Endothelial cell of umbilical vein (primary cell): ENCODE measurements around the gene LONP1. TPM values are rescaled to one million over a fixed set of nuclear protein-coding genes. Genes with fewer than 3 reads are reported as not detected.

Source experiments
- BruUV-seq: library from RNA; stranded (reverse); fragments of 400-500 nt; replicated peaks from 2 replicates; lab custom pipeline; 2021; lab: Mats Ljungman, UMichigan
- CTCF ChIA-PET: fragments of 300-600, 350-600 bp; sonication (Branson Sonifier 250); formaldehyde crosslinking; loops from one replicate; lab custom pipeline; 2021; ENCODE audit warnings: antibody characterized with exemption, inconsistent platforms; lab: Charles Lee
- POLR2A ChIA-PET: fragments of 300-600, 350-600 bp; sonication (Branson Sonifier 250); formaldehyde crosslinking; loops from one replicate; lab custom pipeline; 2021; ENCODE audit warnings: antibody characterized with exemption, inconsistent platforms; lab: Charles Lee
- DNase-seq: peaks from one replicate; pipeline ENCODE4 v3.0.0-alpha.2; 2011; ENCODE audit warnings: low read depth, low spot score
- FAIRE-seq: peaks from 2 replicates; lab custom pipeline; 2011; peaks lifted over from hg19 to GRCh38; lab: Jason Lieb, UNC
- H2AFZ ChIP-seq: 2 replicates; pipeline ENCODE4 v1.6.0; 2012; ENCODE audit warnings: low read depth, low read length, control low read depth, inconsistent platforms
- H3K27ac ChIP-seq: 2 replicates; pipeline ENCODE4 v1.5.1; 2011; ENCODE audit warnings: low read depth, mild to moderate bottlenecking, control low read depth, low read length, moderate library complexity; ENCODE audit not compliant: insufficient read depth
- H3K27me3 ChIP-seq, 2 experiments: 2 replicates each; pipeline versions ENCODE4 v1.6.0 to v1.6.1; 2011; ENCODE audit warnings: low read length in 2 of 2, mixed read lengths in 1 of 2; ENCODE audit not compliant: control insufficient read depth in 2 of 2, insufficient read depth in 2 of 2
- H3K36me3 ChIP-seq, 2 experiments: 2 replicates in 1 of 2; 3 replicates in 1 of 2; pipeline ENCODE4 v1.5.1; 2011; ENCODE audit warnings: low read length in 2 of 2, mild to moderate bottlenecking in 1 of 2, moderate library complexity in 1 of 2; ENCODE audit not compliant: control insufficient read depth in 2 of 2, insufficient read depth in 2 of 2; ENCODE audit errors: extremely low read depth in 1 of 2
- H3K4me1 ChIP-seq: 3 replicates; pipeline ENCODE4 v1.5.1; 2011; ENCODE audit warnings: mild to moderate bottlenecking, low read length; ENCODE audit not compliant: control insufficient read depth, insufficient read depth; ENCODE audit errors: extremely low read depth
- H3K4me2 ChIP-seq: 2 replicates; pipeline ENCODE4 v1.6.1; 2011; ENCODE audit warnings: low read length, control low read depth, mixed read lengths; ENCODE audit not compliant: insufficient read depth
- H3K4me3 ChIP-seq, 3 experiments: fragments of 200-600 bp in 1 of 3; sonication (generic), shearing (Covaris generic) in 1 of 3; replicated peaks in 1 of 3; 2 replicates each; pipeline ENCODE4 v1.5.1; 2011 to 2016; ENCODE audit warnings: control low read depth in 3 of 3, low read length in 3 of 3, mild to moderate bottlenecking in 2 of 3, inconsistent platforms in 1 of 3, low read depth in 1 of 3, moderate library complexity in 1 of 3; ENCODE audit not compliant: insufficient read depth in 1 of 3
- H3K79me2 ChIP-seq: 2 replicates; pipeline ENCODE4 v1.6.0; 2012; ENCODE audit warnings: low read length, inconsistent platforms; ENCODE audit not compliant: control insufficient read depth, insufficient read depth
- H3K9ac ChIP-seq: replicated peaks from 2 replicates; pipeline ENCODE3; 2011; ENCODE audit warnings: low read length, control low read depth; ENCODE audit not compliant: insufficient read depth; ENCODE audit errors: extremely low read depth
- H3K9me1 ChIP-seq: replicated peaks from 3 replicates; pipeline ENCODE4 v1.6.0; 2011; ENCODE audit warnings: mild to moderate bottlenecking, low read length; ENCODE audit not compliant: control insufficient read depth, insufficient read depth; ENCODE audit errors: extremely low read depth
- H3K9me3 ChIP-seq: replicated peaks from 2 replicates; pipeline ENCODE4 v1.5.1; 2012; ENCODE audit warnings: low read length, inconsistent platforms; ENCODE audit not compliant: control insufficient read depth, insufficient read depth
- H4K20me1 ChIP-seq: replicated peaks from 2 replicates; pipeline ENCODE3; 2011; ENCODE audit warnings: mild to moderate bottlenecking, low read length; ENCODE audit not compliant: control insufficient read depth, insufficient read depth; ENCODE audit errors: extremely low read depth
- CTCF ChIP-seq, 2 donors: IDR thresholded peaks; 1 replicate in 1 of 2; 2 replicates in 1 of 2; pipeline ENCODE4 v1.5.1; 2011; ENCODE audit warnings: low read length in 2 of 2, mild to moderate bottlenecking in 2 of 2, moderate library complexity in 2 of 2, control low read depth in 1 of 2, inconsistent platforms in 1 of 2, low read depth in 1 of 2; ENCODE audit not compliant: insufficient read depth in 1 of 2; ENCODE audit errors: extremely low read depth in 1 of 2
- EZH2 ChIP-seq: IDR thresholded peaks from 2 replicates; pipeline ENCODE4 v1.6.1; 2012; ENCODE audit warnings: borderline replicate concordance, low read depth, mild to moderate bottlenecking, moderate library complexity, low read length, inconsistent platforms; ENCODE audit not compliant: severe bottlenecking
- FOS ChIP-seq: IDR thresholded peaks from 2 replicates; pipeline ENCODE4 v1.6.1; 2011; ENCODE audit warnings: mild to moderate bottlenecking, low read length, moderate library complexity, borderline replicate concordance; ENCODE audit not compliant: insufficient read depth
- GATA2 ChIP-seq: IDR thresholded peaks from 2 replicates; pipeline ENCODE4 v1.7.0; 2011; ENCODE audit warnings: low read depth, mild to moderate bottlenecking, moderate library complexity, mixed read lengths, low read length; ENCODE audit not compliant: insufficient read length, insufficient read depth
- JUN ChIP-seq: IDR thresholded peaks from 2 replicates; pipeline ENCODE4 v1.6.1; 2011; ENCODE audit warnings: borderline replicate concordance, low read depth; ENCODE audit not compliant: insufficient read length, insufficient read depth
- MAX ChIP-seq: IDR thresholded peaks from 2 replicates; pipeline ENCODE4 v1.6.1; 2011; ENCODE audit not compliant: insufficient read depth, insufficient read length
- MYC ChIP-seq: IDR thresholded peaks from one replicate; pipeline ENCODE4 v1.6.1; 2011; ENCODE audit warnings: mild to moderate bottlenecking, low read depth, low read length
- POLR2A ChIP-seq: IDR thresholded peaks from 2 replicates; pipeline ENCODE4 v1.6.1; 2012; ENCODE audit warnings: low read depth, mild to moderate bottlenecking, control low read depth, low read length
- POLR2AphosphoS5 ChIP-seq: IDR thresholded peaks from 2 replicates; pipeline ENCODE4 v1.6.1; 2012; ENCODE audit warnings: low read depth, mild to moderate bottlenecking, control low read depth, low read length, moderate library complexity; ENCODE audit not compliant: insufficient read depth
- dilution Hi-C: fragments of 300-500 bp; cut with MboI; formaldehyde crosslinking; loops from one replicate; pipeline ENCODE4 v1.15.0; 2019; ENCODE audit warnings: low sequenced_read_pairs; ENCODE audit not compliant: extremely low pct_ligation_motif_present
- intact Hi-C: fragments of 100-400 bp; cut with micrococcal nuclease; formaldehyde crosslinking; loops from one replicate; pipeline ENCODE4 v1.10.0; 2022
- polyA plus RNA-seq, 4 experiments: library from polyadenylated mRNA; depleted of rRNA in 3 of 4; stranded (reverse) in 3 of 4; unstranded in 1 of 4; fragments of >200 nt; gene quantifications; 2 replicates each; pipeline versions ENCODE4 v1.2.1 to v1.2.3, GENCODE V29; 2011 to 2012; ENCODE audit warnings: missing spikeins in 1 of 4
- total RNA-seq: library from RNA; stranded (reverse); gene quantifications from 2 replicates; pipeline ENCODE4 v1.2.3, GENCODE V29; 2021

LONP1 gene
- total and polyA plus RNA-seq, 2 donors (not counting 3 experiments of a cell fraction or from before 2014, with no cell fraction given), result 70.0 to 95.7 TPM

GRCh38 chr19:5695649-5696195 lies 24.2 kb downstream of the LONP1 start:
- H3K36me3 ChIP-seq, result peaks cover 11 to 51% of the 10 kb centered on the region in 2 experiments
- no peak for TF ChIP-seq JUN
- peak; percentile 28 for TF ChIP-seq POLR2A
- TF ChIP-seq POLR2AphosphoS5, result no peak
- POLR2A ChIA-PET, result interaction anchor here (1.0 kb wide), 1 partner anchor 9 kb away, joined by 5 read pairs; no protein-coding TSS in a partner anchor
- no peak for DNase-seq
- H3K27ac ChIP-seq, result no peak overlapping the region
- BruUV-seq, result no TSS peak
- no peak for FAIRE-seq
- H3K4me2 ChIP-seq, result no peak overlapping the region
- CTCF ChIA-PET, result interaction anchor here (1.1 kb wide), 1 partner anchor 9 kb away, joined by 4 read pairs; no protein-coding TSS in a partner anchor
- no peak overlapping the region for H3K4me3 ChIP-seq
- H3K9me1 ChIP-seq, result no peaks in the 10 kb centered on the region
- H3K9ac ChIP-seq, result no peak overlapping the region
- peaks cover 8% of the 10 kb centered on the region for H3K4me1 ChIP-seq
- no peaks in the 10 kb centered on the region for H3K9me3 ChIP-seq
- H2AFZ ChIP-seq, result no peak overlapping the region
- H4K20me1 ChIP-seq, result no peaks in the 10 kb centered on the region
- H3K79me2 ChIP-seq, result peaks cover 46% of the 10 kb centered on the region
- H3K27me3 ChIP-seq, result no peaks in the 10 kb centered on the region
- intact Hi-C loops (no loop called here), dilution Hi-C loops (no loop called here)

DNA sequence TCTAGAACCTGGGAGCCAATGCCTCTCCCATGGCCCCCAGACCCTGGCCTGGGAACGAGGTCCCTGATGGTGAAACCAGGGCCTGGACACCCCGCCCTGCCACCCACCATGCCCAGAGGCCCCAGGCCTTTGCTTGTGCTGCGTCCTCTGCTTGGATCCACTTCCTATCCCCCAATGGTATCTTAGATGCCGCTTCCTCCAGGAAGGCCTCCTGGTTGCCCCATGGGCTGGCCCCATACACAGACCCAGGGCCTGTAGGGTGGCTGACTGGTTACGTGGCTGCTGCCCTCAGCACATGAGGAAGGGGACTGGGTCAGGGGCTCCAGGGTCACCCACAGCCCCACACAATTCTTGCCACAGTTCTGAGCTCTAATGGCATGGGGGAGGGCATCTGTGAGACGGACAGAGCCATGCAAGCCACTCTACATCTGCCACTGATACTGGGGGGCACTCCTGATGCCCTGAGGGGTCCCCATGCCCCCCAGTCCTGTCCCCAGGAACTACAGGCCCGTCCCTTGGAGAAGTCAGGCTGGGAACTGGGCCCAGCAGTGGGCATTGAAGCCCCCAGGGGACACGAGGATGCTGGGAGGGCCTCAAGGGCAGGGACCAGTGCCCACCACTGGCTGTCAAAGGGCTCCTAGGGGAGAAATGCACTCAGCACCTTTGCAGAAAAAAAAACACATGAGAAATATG lies 24.8 kb downstream of the LONP1 start:
- peaks cover 11 to 50% of the 10 kb centered on the region in 2 experiments for H3K36me3 ChIP-seq
- CTCF ChIA-PET, result interaction anchor here (1.1 kb wide), 1 partner anchor 8 kb away, joined by 4 read pairs; no protein-coding TSS in a partner anchor
- DNase-seq (no peak), FAIRE-seq (no peak)
- H3K27ac ChIP-seq, result no peak overlapping the region
- intact Hi-C loops (no loop called here), dilution Hi-C loops (no loop called here)
- H3K4me1 ChIP-seq, result peaks cover 8% of the 10 kb centered on the region
- TF ChIP-seq MYC (no peak), MAX (no peak), GATA2 (no peak), POLR2AphosphoS5 (no peak), EZH2 (no peak), JUN (no peak), CTCF (IDR thresholded peaks at IDR 0.05; ENCODE audit: extremely low read depth in 1 of 2, insufficient read depth in 1 of 2, low read depth in 1 of 2, low read length in 2 of 2) (no peak), FOS (no peak), POLR2A (no peak)
- H3K4me2 ChIP-seq, result no peak overlapping the region
- no peaks in the 10 kb centered on the region for H3K9me1 ChIP-seq
- no TSS peak for BruUV-seq
- POLR2A ChIA-PET, result interaction anchor here (1.0 kb wide), 1 partner anchor 8 kb away, joined by 5 read pairs; no protein-coding TSS in a partner anchor
- H2AFZ ChIP-seq, result no peak overlapping the region
- H3K9ac ChIP-seq, result no peak overlapping the region
- no peak overlapping the region for H3K4me3 ChIP-seq
- H3K9me3 ChIP-seq, result no peaks in the 10 kb centered on the region
- no peaks in the 10 kb centered on the region for H3K27me3 ChIP-seq
- H4K20me1 ChIP-seq, result no peaks in the 10 kb centered on the region
- peaks cover 52% of the 10 kb centered on the region for H3K79me2 ChIP-seq
